AG09309 (cell line): Measurements from ENCODE around the gene ATP6V0A4.

Experiments used
- DNase-seq: peaks from one replicate; pipeline ENCODE4 v3.0.0-alpha.2; 2010; ENCODE audit warnings: low read depth
- H3K4me3 ChIP-seq: 2 replicates; pipeline ENCODE4 v1.5.1; 2011; ENCODE audit warnings: mild to moderate bottlenecking, low read depth, low read length, moderate library complexity; ENCODE audit not compliant: control insufficient read depth
- CTCF ChIP-seq: IDR thresholded peaks from 2 replicates; pipeline ENCODE4 v1.5.1; 2011; ENCODE audit warnings: mild to moderate bottlenecking, low read depth, low read length, inconsistent platforms; ENCODE audit not compliant: insufficient read depth, control insufficient read depth; ENCODE audit errors: missing control alignments

Gene ATP6V0A4

GRCh38 chr7:138773176-138773575 lies 24.8 kb downstream of the ATP6V0A4 start:
- no peak for DNase-seq
- no peak overlapping the region for H3K4me3 ChIP-seq
- no peak for TF ChIP-seq CTCF

GRCh38 chr7:138770904-138771303 lies 27.1 kb downstream of the ATP6V0A4 start:
- no peak for TF ChIP-seq CTCF

GRCh38 chr7:138768241-138768640 lies 29.8 kb downstream of the ATP6V0A4 start:
- DNase-seq, result no peak
- no peak overlapping the region for H3K4me3 ChIP-seq
- no peak for TF ChIP-seq CTCF

More at GRCh38 chr7:138770904-138771303, 27.1 kb downstream of the ATP6V0A4 start:
- no peak overlapping the region for H3K4me3 ChIP-seq
- no peak for DNase-seq

GRCh38 chr7:138756591-138757242 lies 41.3 kb downstream of the ATP6V0A4 start:
- no peak for DNase-seq
- TF ChIP-seq CTCF, result no peak
- no peak overlapping the region for H3K4me3 ChIP-seq

GRCh38 chr7:138755842-138756590 lies 42.0 kb downstream of the ATP6V0A4 start:
- TF ChIP-seq CTCF, result no peak
- no peak overlapping the region for H3K4me3 ChIP-seq
- DNase-seq, result no peak

- no peak for TF ChIP-seq CTCF
- DNase-seq, result no peak
- H3K4me3 ChIP-seq, result no peak overlapping the region
Measured at GRCh38 chr7:138755331-138755747, 42.7 kb downstream of the ATP6V0A4 start.

GRCh38 chr7:138753610-138754009 lies 44.4 kb downstream of the ATP6V0A4 start:
- TF ChIP-seq CTCF, result no peak
- no peak overlapping the region for H3K4me3 ChIP-seq
- no peak for DNase-seq
